ENCODE results near the gene CCNL1. TPM values are rescaled to one million over a fixed set of nuclear protein-coding genes. Genes with fewer than 3 reads are reported as not detected.

Gene CCNL1
- 37.3 to 47.1 TPM (median 44.4 TPM) in 5 replicates for total RNA-seq (2022; extraction: Qiagen RNA extraction)

DNA sequence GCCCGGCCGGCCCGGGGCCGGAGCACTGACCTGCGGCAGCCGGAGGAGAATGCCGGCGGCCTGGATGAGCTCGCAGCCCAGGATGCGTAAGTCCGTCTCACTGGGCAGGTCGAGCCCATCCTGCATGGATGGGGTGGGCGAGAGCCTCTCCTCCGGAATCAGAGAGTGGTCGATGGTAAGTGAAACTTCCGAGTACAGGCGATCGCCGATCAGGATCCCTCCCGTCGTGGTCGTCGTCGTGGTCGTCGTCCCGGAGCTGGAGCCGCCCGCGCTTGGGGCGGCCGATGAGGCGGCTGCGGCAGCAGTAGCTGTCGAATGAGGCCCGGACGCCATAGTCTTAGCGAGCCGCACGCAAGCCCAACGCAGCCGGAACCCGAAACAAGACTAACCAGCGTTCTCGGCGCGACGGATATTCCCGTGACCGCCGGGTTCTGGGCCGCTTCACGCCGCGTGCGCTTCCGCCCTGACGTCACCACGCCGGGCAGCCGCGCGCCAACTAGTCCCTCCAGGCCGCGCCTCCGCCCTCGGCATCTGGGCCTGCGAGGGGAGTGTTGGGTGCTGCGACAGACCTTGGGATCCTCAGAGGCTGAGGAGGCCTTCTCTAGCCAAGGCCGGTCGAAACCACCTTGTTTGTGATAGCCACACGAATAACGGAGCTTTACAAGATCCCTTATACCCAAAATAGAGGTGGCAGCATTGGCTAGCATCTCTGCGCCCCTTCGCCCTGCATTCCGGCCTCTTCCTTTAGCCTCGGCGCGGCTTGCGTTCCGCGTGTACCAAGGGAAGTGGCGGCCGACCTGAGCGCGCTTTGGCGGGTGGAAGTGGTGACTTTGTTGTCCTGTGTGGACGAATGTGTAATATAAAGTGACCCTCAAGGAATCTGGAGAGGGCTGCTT, at the start of gene CCNL1:
CCNL1 (minus strand) TSS at position 386 of the 896 bp plus-strand sequence; CDS start at position 333, 53 bp downstream.

All from A549 treated with dexamethasone at 1 μM for 4 hours (cell line).